Caco-2 (cell line): ENCODE results near the gene GARIN1A. TPM values are rescaled to one million over a fixed set of nuclear protein-coding genes. Genes with fewer than 3 reads are reported as not detected.

Source experiments
- BruUV-seq: library from RNA; stranded (reverse); fragments of 400-500 nt; replicated peaks from 2 replicates; lab custom pipeline; 2021; lab: Mats Ljungman, UMichigan
- CTCF ChIA-PET: fragments of 300-600 bp; sonication (Branson Sonifier 250); formaldehyde crosslinking; loops from one replicate; lab custom pipeline; 2022; ENCODE audit warnings: antibody characterized with exemption; lab: Charles Lee
- POLR2A ChIA-PET: fragments of 300-600 bp; sonication (Branson Sonifier 250); formaldehyde crosslinking; loops from one replicate; lab custom pipeline; 2022; ENCODE audit warnings: antibody characterized with exemption; lab: Charles Lee
- DNase-seq, 2 experiments: peaks; one replicate each; pipeline versions ENCODE4 v3.0.0 to v3.0.0-alpha.2; 2020 to 2022
- H3K27me3 ChIP-seq: replicated peaks from 2 replicates; pipeline ENCODE4 v1.6.0; 2011; ENCODE audit warnings: low read length; ENCODE audit not compliant: control insufficient read depth, insufficient read depth
- H3K36me3 ChIP-seq: 2 replicates; pipeline ENCODE4 v1.5.1; 2011; ENCODE audit warnings: low read length; ENCODE audit not compliant: control insufficient read depth, insufficient read depth
- H3K4me1 ChIP-seq: fragments of 250-450 bp; sonication (Bioruptor Pico); 2 replicates; pipeline ENCODE4 v1.5.1; 2020; ENCODE audit warnings: mild to moderate bottlenecking
- H3K4me3 ChIP-seq: 2 replicates; pipeline ENCODE4 v1.5.1; 2011; ENCODE audit warnings: low read depth, mild to moderate bottlenecking, control low read depth, low read length
- H3K9me3 ChIP-seq: fragments of 250-450 bp; sonication (Bioruptor Pico); 2 replicates; pipeline ENCODE4 v1.5.1; 2020; ENCODE audit warnings: mild to moderate bottlenecking, moderate library complexity
- H3K27ac Mint-ChIP-seq: one replicate; pipeline ENCODE4 v1.8.0; 2022; ENCODE audit warnings: mixed read lengths; ENCODE audit not compliant: unreplicated experiment
- H3K27me3 Mint-ChIP-seq: one replicate; pipeline ENCODE4 v1.8.0; 2022; ENCODE audit warnings: mixed read lengths; ENCODE audit not compliant: insufficient read depth, unreplicated experiment
- H3K36me3 Mint-ChIP-seq: one replicate; pipeline ENCODE4 v1.8.0; 2022; ENCODE audit warnings: mild to moderate bottlenecking, mixed read lengths; ENCODE audit not compliant: insufficient read depth, unreplicated experiment
- H3K4me1 Mint-ChIP-seq: one replicate; pipeline ENCODE4 v1.8.0; 2022; ENCODE audit warnings: low read depth, mixed read lengths; ENCODE audit not compliant: unreplicated experiment
- H3K4me3 Mint-ChIP-seq: one replicate; pipeline ENCODE4 v1.8.0; 2022; ENCODE audit warnings: mild to moderate bottlenecking, moderate library complexity, mixed read lengths; ENCODE audit not compliant: unreplicated experiment
- H3K9me3 Mint-ChIP-seq: one replicate; pipeline ENCODE4 v1.8.0; 2022; ENCODE audit warnings: mixed read lengths; ENCODE audit not compliant: unreplicated experiment
- CTCF ChIP-seq, 2 experiments: fragments of 200-600 bp in 1 of 2; IDR thresholded peaks; 1 replicate in 1 of 2; 2 replicates in 1 of 2; pipeline versions ENCODE4 v1.5.1 to v1.8.0; 2011 to 2022; ENCODE audit warnings: antibody characterized with exemption in 1 of 2, control low read depth in 1 of 2, inconsistent platforms in 1 of 2, low read depth in 1 of 2, low read length in 1 of 2, mild to moderate bottlenecking in 1 of 2, moderate library complexity in 1 of 2; ENCODE audit not compliant: insufficient read depth in 1 of 2, severe bottlenecking in 1 of 2, unreplicated experiment in 1 of 2
- intact Hi-C: fragments of 100-400 bp; cut with micrococcal nuclease; formaldehyde crosslinking; loops from one replicate; pipeline ENCODE4 v1.10.0; 2022; ENCODE audit not compliant: unreplicated experiment
- total RNA-seq: library from RNA; stranded (reverse); gene quantifications from 2 replicates; pipeline ENCODE4 v1.2.3, GENCODE V29; 2022

GARIN1A gene
- total RNA-seq, 1 experiment from 2014 or later, result 0.48 TPM

GRCh38 chr7:128707752-128708151, 35.7 kb downstream of the GARIN1A start:
- H3K9me3 Mint-ChIP-seq, result no peaks in the 10 kb centered on the region
- H3K27me3 Mint-ChIP-seq, result peaks cover 5% of the 10 kb centered on the region
- H3K27ac Mint-ChIP-seq, result no peak overlapping the region
- intact Hi-C loops, result no loop called here
- Histone ChIP-seq H3K4me1 (no peaks in the 10 kb centered on the region), H3K9me3 (no peaks in the 10 kb centered on the region), H3K4me3 (no peak overlapping the region), H3K27me3 (no peaks in the 10 kb centered on the region), H3K36me3 (no peaks in the 10 kb centered on the region)
- ChIA-PET CTCF (interaction anchor here (1.2 kb wide), 1 partner anchor 35 kb away, joined by 7 read pairs; the partner anchor contains the start of gene GARIN1A), POLR2A (no interaction called here)
- H3K36me3 Mint-ChIP-seq, result no peaks in the 10 kb centered on the region
- no TSS peak for BruUV-seq
- H3K4me3 Mint-ChIP-seq, result no peak overlapping the region
- peaks cover 7% of the 10 kb centered on the region for H3K4me1 Mint-ChIP-seq
- no peak for DNase-seq
- no peak for TF ChIP-seq CTCF (IDR thresholded peaks at IDR 0.05; ENCODE audit: insufficient read depth in 1 of 2, low read depth in 1 of 2, low read length in 1 of 2, severe bottlenecking in 1 of 2, unreplicated experiment in 1 of 2)

GRCh38 chr7:128708235-128708634, 36.1 kb downstream of the GARIN1A start:
- Histone ChIP-seq H3K9me3 (no peaks in the 10 kb centered on the region), H3K36me3 (no peaks in the 10 kb centered on the region), H3K4me3 (no peak overlapping the region), H3K4me1 (no peaks in the 10 kb centered on the region), H3K27me3 (no peaks in the 10 kb centered on the region)
- Mint-ChIP-seq H3K27ac (no peak overlapping the region), H3K9me3 (no peaks in the 10 kb centered on the region), H3K27me3 (peaks cover 5% of the 10 kb centered on the region), H3K4me3 (no peak overlapping the region), H3K36me3 (no peaks in the 10 kb centered on the region), H3K4me1 (peaks cover 7% of the 10 kb centered on the region)
- POLR2A ChIA-PET, result no interaction called here
- intact Hi-C loops, result no loop called here
- no TSS peak for BruUV-seq
- DNase-seq, result no peak
- no peak for TF ChIP-seq CTCF (IDR thresholded peaks at IDR 0.05; ENCODE audit: insufficient read depth in 1 of 2, low read depth in 1 of 2, low read length in 1 of 2, severe bottlenecking in 1 of 2, unreplicated experiment in 1 of 2)
- CTCF ChIA-PET, result interaction anchor here (0.8 to 1.2 kb wide), 2 partner anchors 30 to 36 kb away, joined by 4 to 7 read pairs; partner anchors contain the start of gene GARIN1A

- ChIA-PET POLR2A (no interaction called here), CTCF (interaction anchor here (0.8 to 1.2 kb wide), 2 partner anchors 29 to 36 kb away, joined by 4 to 7 read pairs; partner anchors contain the start of gene GARIN1A)
- BruUV-seq, result no TSS peak
- no peaks in the 10 kb centered on the region for H3K36me3 Mint-ChIP-seq
- no peak overlapping the region for H3K4me3 Mint-ChIP-seq
- peaks cover 7% of the 10 kb centered on the region for H3K4me1 Mint-ChIP-seq
- TF ChIP-seq CTCF (IDR thresholded peaks at IDR 0.05; ENCODE audit: insufficient read depth in 1 of 2, low read depth in 1 of 2, low read length in 1 of 2, severe bottlenecking in 1 of 2, unreplicated experiment in 1 of 2), result no peak
- Histone ChIP-seq H3K4me3 (no peak overlapping the region), H3K9me3 (no peaks in the 10 kb centered on the region), H3K27me3 (no peaks in the 10 kb centered on the region), H3K36me3 (no peaks in the 10 kb centered on the region), H3K4me1 (no peaks in the 10 kb centered on the region)
- no peak overlapping the region for H3K27ac Mint-ChIP-seq
- H3K27me3 Mint-ChIP-seq, result peaks cover 5% of the 10 kb centered on the region
- H3K9me3 Mint-ChIP-seq, result no peaks in the 10 kb centered on the region
- intact Hi-C loops, result no loop called here
- DNase-seq, result no peak
Measured at GRCh38 chr7:128708824-128709223, 36.7 kb downstream of the GARIN1A start.
